Right lobe of liver (tissue), 4 donors: ENCODE measurements around the gene ERBB4.
"Not testable (repeated sequence)": the region's sequence is repeated elsewhere in the genome, so short reads cannot be mapped to it uniquely, and the experiment has no call there.

Experiments used
- POLR2A ChIP-seq: fragments of 450-650 bp; IDR thresholded peaks from one replicate; pipeline ENCODE4 v1.6.1; 2017; ENCODE audit warnings: antibody characterized with exemption, mild to moderate bottlenecking
- TF ChIP-seq, protein P1 (sequence below), 4 donors: fragments of 200-600 bp in 3 of 4; fragments of 450-650 bp in 1 of 4; IDR thresholded peaks; one replicate each; pipeline versions ENCODE4 v1.5.1 to v1.8.0; 2016 to 2022; ENCODE audit warnings: antibody characterized with exemption in 4 of 4, mild to moderate bottlenecking in 2 of 4
- donor health status: DM: no; HTN: no; CAD: no.
- donor health status: DM: no; HTN: no; CAD: no.
- donor health status: DM: no; HTN: yes; CAD: no.

DNA sequence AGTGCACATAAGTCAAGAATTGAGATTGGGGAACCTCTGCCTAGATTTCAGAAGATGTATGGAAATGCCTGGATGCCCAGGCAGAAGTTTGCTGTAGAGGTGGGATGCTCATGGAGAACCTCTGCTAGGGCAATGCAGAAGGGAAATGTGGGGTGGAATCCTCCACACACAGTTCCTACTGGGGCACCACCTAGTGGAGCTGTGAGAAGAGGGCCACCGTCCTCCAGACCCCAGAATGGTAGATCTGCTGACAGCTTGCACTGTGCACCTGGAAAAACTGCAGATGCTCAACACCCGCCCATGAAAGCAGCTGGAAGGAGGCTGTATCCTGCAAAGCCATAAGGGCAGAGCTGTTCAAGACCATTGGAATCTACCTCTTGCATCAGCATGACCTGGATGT, 71.1 kb downstream of the ERBB4 start:
- not testable (repeated sequence) for TF ChIP-seq POLR2A
- TF ChIP-seq, protein P1, sequence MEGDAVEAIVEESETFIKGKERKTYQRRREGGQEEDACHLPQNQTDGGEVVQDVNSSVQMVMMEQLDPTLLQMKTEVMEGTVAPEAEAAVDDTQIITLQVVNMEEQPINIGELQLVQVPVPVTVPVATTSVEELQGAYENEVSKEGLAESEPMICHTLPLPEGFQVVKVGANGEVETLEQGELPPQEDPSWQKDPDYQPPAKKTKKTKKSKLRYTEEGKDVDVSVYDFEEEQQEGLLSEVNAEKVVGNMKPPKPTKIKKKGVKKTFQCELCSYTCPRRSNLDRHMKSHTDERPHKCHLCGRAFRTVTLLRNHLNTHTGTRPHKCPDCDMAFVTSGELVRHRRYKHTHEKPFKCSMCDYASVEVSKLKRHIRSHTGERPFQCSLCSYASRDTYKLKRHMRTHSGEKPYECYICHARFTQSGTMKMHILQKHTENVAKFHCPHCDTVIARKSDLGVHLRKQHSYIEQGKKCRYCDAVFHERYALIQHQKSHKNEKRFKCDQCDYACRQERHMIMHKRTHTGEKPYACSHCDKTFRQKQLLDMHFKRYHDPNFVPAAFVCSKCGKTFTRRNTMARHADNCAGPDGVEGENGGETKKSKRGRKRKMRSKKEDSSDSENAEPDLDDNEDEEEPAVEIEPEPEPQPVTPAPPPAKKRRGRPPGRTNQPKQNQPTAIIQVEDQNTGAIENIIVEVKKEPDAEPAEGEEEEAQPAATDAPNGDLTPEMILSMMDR (IDR thresholded peaks at IDR 0.05): not testable (repeated sequence)
